Measurements from ENCODE around the gene GOLT1B.

- TF ChIP-seq EZH2phosphoT487 (IDR thresholded peaks at IDR 0.05; ENCODE audit: borderline replicate concordance, low read length), result no peak
- TF ChIP-seq, protein P1, sequence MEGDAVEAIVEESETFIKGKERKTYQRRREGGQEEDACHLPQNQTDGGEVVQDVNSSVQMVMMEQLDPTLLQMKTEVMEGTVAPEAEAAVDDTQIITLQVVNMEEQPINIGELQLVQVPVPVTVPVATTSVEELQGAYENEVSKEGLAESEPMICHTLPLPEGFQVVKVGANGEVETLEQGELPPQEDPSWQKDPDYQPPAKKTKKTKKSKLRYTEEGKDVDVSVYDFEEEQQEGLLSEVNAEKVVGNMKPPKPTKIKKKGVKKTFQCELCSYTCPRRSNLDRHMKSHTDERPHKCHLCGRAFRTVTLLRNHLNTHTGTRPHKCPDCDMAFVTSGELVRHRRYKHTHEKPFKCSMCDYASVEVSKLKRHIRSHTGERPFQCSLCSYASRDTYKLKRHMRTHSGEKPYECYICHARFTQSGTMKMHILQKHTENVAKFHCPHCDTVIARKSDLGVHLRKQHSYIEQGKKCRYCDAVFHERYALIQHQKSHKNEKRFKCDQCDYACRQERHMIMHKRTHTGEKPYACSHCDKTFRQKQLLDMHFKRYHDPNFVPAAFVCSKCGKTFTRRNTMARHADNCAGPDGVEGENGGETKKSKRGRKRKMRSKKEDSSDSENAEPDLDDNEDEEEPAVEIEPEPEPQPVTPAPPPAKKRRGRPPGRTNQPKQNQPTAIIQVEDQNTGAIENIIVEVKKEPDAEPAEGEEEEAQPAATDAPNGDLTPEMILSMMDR (conservative IDR thresholded peaks at IDR 0.05; ENCODE audit: low read depth, low read length), result no peak
Observed at GRCh38 chr12:21527451-21528180, 26.0 kb downstream of the GOLT1B start.

Data from PC-3 (cell line).